Endothelial cell of umbilical vein (primary cell): ENCODE data around the gene MYH8. TPM values are rescaled to one million over a fixed set of nuclear protein-coding genes. Genes with fewer than 3 reads are reported as not detected.

ENCODE experiments used
- BruUV-seq: library from RNA; stranded (reverse); fragments of 400-500 nt; replicated peaks from 2 replicates; lab custom pipeline; 2021; lab: Mats Ljungman, UMichigan
- CTCF ChIA-PET: fragments of 300-600, 350-600 bp; sonication (Branson Sonifier 250); formaldehyde crosslinking; loops from one replicate; lab custom pipeline; 2021; ENCODE audit warnings: antibody characterized with exemption, inconsistent platforms; lab: Charles Lee
- POLR2A ChIA-PET: fragments of 300-600, 350-600 bp; sonication (Branson Sonifier 250); formaldehyde crosslinking; loops from one replicate; lab custom pipeline; 2021; ENCODE audit warnings: antibody characterized with exemption, inconsistent platforms; lab: Charles Lee
- DNase-seq: peaks from one replicate; pipeline ENCODE4 v3.0.0-alpha.2; 2011; ENCODE audit warnings: low read depth, low spot score
- FAIRE-seq: peaks from 2 replicates; lab custom pipeline; 2011; peaks lifted over from hg19 to GRCh38; lab: Jason Lieb, UNC
- H2AFZ ChIP-seq: 2 replicates; pipeline ENCODE4 v1.6.0; 2012; ENCODE audit warnings: low read depth, low read length, control low read depth, inconsistent platforms
- H3K27ac ChIP-seq: 2 replicates; pipeline ENCODE4 v1.5.1; 2011; ENCODE audit warnings: low read depth, mild to moderate bottlenecking, control low read depth, low read length, moderate library complexity; ENCODE audit not compliant: insufficient read depth
- H3K27me3 ChIP-seq, 2 experiments: 2 replicates each; pipeline versions ENCODE4 v1.6.0 to v1.6.1; 2011; ENCODE audit warnings: low read length in 2 of 2, mixed read lengths in 1 of 2; ENCODE audit not compliant: control insufficient read depth in 2 of 2, insufficient read depth in 2 of 2
- H3K36me3 ChIP-seq, 2 experiments: 2 replicates in 1 of 2; 3 replicates in 1 of 2; pipeline ENCODE4 v1.5.1; 2011; ENCODE audit warnings: low read length in 2 of 2, mild to moderate bottlenecking in 1 of 2, moderate library complexity in 1 of 2; ENCODE audit not compliant: control insufficient read depth in 2 of 2, insufficient read depth in 2 of 2; ENCODE audit errors: extremely low read depth in 1 of 2
- H3K4me1 ChIP-seq: 3 replicates; pipeline ENCODE4 v1.5.1; 2011; ENCODE audit warnings: mild to moderate bottlenecking, low read length; ENCODE audit not compliant: control insufficient read depth, insufficient read depth; ENCODE audit errors: extremely low read depth
- H3K4me2 ChIP-seq: 2 replicates; pipeline ENCODE4 v1.6.1; 2011; ENCODE audit warnings: low read length, control low read depth, mixed read lengths; ENCODE audit not compliant: insufficient read depth
- H3K4me3 ChIP-seq, 3 experiments: fragments of 200-600 bp in 1 of 3; sonication (generic), shearing (Covaris generic) in 1 of 3; replicated peaks in 1 of 3; 2 replicates each; pipeline ENCODE4 v1.5.1; 2011 to 2016; ENCODE audit warnings: control low read depth in 3 of 3, low read length in 3 of 3, mild to moderate bottlenecking in 2 of 3, inconsistent platforms in 1 of 3, low read depth in 1 of 3, moderate library complexity in 1 of 3; ENCODE audit not compliant: insufficient read depth in 1 of 3
- H3K79me2 ChIP-seq: 2 replicates; pipeline ENCODE4 v1.6.0; 2012; ENCODE audit warnings: low read length, inconsistent platforms; ENCODE audit not compliant: control insufficient read depth, insufficient read depth
- H3K9ac ChIP-seq: replicated peaks from 2 replicates; pipeline ENCODE3; 2011; ENCODE audit warnings: low read length, control low read depth; ENCODE audit not compliant: insufficient read depth; ENCODE audit errors: extremely low read depth
- H3K9me1 ChIP-seq: replicated peaks from 3 replicates; pipeline ENCODE4 v1.6.0; 2011; ENCODE audit warnings: mild to moderate bottlenecking, low read length; ENCODE audit not compliant: control insufficient read depth, insufficient read depth; ENCODE audit errors: extremely low read depth
- H3K9me3 ChIP-seq: replicated peaks from 2 replicates; pipeline ENCODE4 v1.5.1; 2012; ENCODE audit warnings: low read length, inconsistent platforms; ENCODE audit not compliant: control insufficient read depth, insufficient read depth
- H4K20me1 ChIP-seq: replicated peaks from 2 replicates; pipeline ENCODE3; 2011; ENCODE audit warnings: mild to moderate bottlenecking, low read length; ENCODE audit not compliant: control insufficient read depth, insufficient read depth; ENCODE audit errors: extremely low read depth
- EZH2 ChIP-seq: IDR thresholded peaks from 2 replicates; pipeline ENCODE4 v1.6.1; 2012; ENCODE audit warnings: borderline replicate concordance, low read depth, mild to moderate bottlenecking, moderate library complexity, low read length, inconsistent platforms; ENCODE audit not compliant: severe bottlenecking
- FOS ChIP-seq: IDR thresholded peaks from 2 replicates; pipeline ENCODE4 v1.6.1; 2011; ENCODE audit warnings: mild to moderate bottlenecking, low read length, moderate library complexity, borderline replicate concordance; ENCODE audit not compliant: insufficient read depth
- GATA2 ChIP-seq: IDR thresholded peaks from 2 replicates; pipeline ENCODE4 v1.7.0; 2011; ENCODE audit warnings: low read depth, mild to moderate bottlenecking, moderate library complexity, mixed read lengths, low read length; ENCODE audit not compliant: insufficient read length, insufficient read depth
- JUN ChIP-seq: IDR thresholded peaks from 2 replicates; pipeline ENCODE4 v1.6.1; 2011; ENCODE audit warnings: borderline replicate concordance, low read depth; ENCODE audit not compliant: insufficient read length, insufficient read depth
- MYC ChIP-seq: IDR thresholded peaks from one replicate; pipeline ENCODE4 v1.6.1; 2011; ENCODE audit warnings: mild to moderate bottlenecking, low read depth, low read length
- POLR2A ChIP-seq: IDR thresholded peaks from 2 replicates; pipeline ENCODE4 v1.6.1; 2012; ENCODE audit warnings: low read depth, mild to moderate bottlenecking, control low read depth, low read length
- POLR2AphosphoS5 ChIP-seq: IDR thresholded peaks from 2 replicates; pipeline ENCODE4 v1.6.1; 2012; ENCODE audit warnings: low read depth, mild to moderate bottlenecking, control low read depth, low read length, moderate library complexity; ENCODE audit not compliant: insufficient read depth
- dilution Hi-C: fragments of 300-500 bp; cut with MboI; formaldehyde crosslinking; loops from one replicate; pipeline ENCODE4 v1.15.0; 2019; ENCODE audit warnings: low sequenced_read_pairs; ENCODE audit not compliant: extremely low pct_ligation_motif_present
- intact Hi-C: fragments of 100-400 bp; cut with micrococcal nuclease; formaldehyde crosslinking; loops from one replicate; pipeline ENCODE4 v1.10.0; 2022
- polyA plus RNA-seq, 4 experiments: library from polyadenylated mRNA; depleted of rRNA in 3 of 4; stranded (reverse) in 3 of 4; unstranded in 1 of 4; fragments of >200 nt; gene quantifications; 2 replicates each; pipeline versions ENCODE4 v1.2.1 to v1.2.3, GENCODE V29; 2011 to 2012; ENCODE audit warnings: missing spikeins in 1 of 4
- total RNA-seq: library from RNA; stranded (reverse); gene quantifications from 2 replicates; pipeline ENCODE4 v1.2.3, GENCODE V29; 2021
- TF ChIP-seq, protein P1 (sequence below), 2 donors: IDR thresholded peaks; 1 replicate in 1 of 2; 2 replicates in 1 of 2; pipeline ENCODE4 v1.5.1; 2011; ENCODE audit warnings: low read length in 2 of 2, mild to moderate bottlenecking in 2 of 2, moderate library complexity in 2 of 2, control low read depth in 1 of 2, inconsistent platforms in 1 of 2, low read depth in 1 of 2; ENCODE audit not compliant: insufficient read depth in 1 of 2; ENCODE audit errors: extremely low read depth in 1 of 2
- TF ChIP-seq, protein P2 (sequence below): IDR thresholded peaks from 2 replicates; pipeline ENCODE4 v1.6.1; 2011; ENCODE audit not compliant: insufficient read depth, insufficient read length

Gene MYH8
- total and polyA plus RNA-seq, 2 donors (not counting 3 experiments of a cell fraction or from before 2014, with no cell fraction given): not detected

DNA sequence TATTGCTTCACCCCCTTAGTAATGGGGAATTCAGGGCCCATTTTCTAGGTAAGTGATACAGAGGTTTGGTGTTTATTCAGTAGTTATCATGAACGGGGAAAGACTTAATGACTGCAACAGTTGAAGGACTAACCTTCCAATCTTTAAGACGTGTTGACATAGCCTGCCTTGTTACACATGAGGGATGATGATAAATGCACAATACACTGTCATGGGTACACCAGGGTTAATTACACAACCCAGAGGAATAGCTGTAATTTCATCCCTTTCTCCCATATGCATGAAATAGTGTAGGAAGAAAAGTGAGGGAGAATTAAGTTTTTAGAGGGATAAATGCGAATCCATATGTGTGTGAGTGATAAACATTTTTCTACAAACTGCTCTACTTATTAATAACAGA is 37.0 kb upstream of the MYH8 start:
- no peaks in the 10 kb centered on the region for H3K27me3 ChIP-seq
- H2AFZ ChIP-seq: no peak overlapping the region
- TF ChIP-seq FOS: no peak
- TF ChIP-seq, protein P1, sequence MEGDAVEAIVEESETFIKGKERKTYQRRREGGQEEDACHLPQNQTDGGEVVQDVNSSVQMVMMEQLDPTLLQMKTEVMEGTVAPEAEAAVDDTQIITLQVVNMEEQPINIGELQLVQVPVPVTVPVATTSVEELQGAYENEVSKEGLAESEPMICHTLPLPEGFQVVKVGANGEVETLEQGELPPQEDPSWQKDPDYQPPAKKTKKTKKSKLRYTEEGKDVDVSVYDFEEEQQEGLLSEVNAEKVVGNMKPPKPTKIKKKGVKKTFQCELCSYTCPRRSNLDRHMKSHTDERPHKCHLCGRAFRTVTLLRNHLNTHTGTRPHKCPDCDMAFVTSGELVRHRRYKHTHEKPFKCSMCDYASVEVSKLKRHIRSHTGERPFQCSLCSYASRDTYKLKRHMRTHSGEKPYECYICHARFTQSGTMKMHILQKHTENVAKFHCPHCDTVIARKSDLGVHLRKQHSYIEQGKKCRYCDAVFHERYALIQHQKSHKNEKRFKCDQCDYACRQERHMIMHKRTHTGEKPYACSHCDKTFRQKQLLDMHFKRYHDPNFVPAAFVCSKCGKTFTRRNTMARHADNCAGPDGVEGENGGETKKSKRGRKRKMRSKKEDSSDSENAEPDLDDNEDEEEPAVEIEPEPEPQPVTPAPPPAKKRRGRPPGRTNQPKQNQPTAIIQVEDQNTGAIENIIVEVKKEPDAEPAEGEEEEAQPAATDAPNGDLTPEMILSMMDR (IDR thresholded peaks at IDR 0.05; ENCODE audit: extremely low read depth in 1 of 2, insufficient read depth in 1 of 2, low read depth in 1 of 2, low read length in 2 of 2): no peak
- no peak for TF ChIP-seq POLR2A
- TF ChIP-seq POLR2AphosphoS5: no peak
- TF ChIP-seq GATA2: no peak
- TF ChIP-seq EZH2: no peak
- TF ChIP-seq, protein P2, sequence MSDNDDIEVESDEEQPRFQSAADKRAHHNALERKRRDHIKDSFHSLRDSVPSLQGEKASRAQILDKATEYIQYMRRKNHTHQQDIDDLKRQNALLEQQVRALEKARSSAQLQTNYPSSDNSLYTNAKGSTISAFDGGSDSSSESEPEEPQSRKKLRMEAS: no peak
- no peak for TF ChIP-seq MYC
- TF ChIP-seq JUN: no peak
- no peaks in the 10 kb centered on the region for H3K79me2 ChIP-seq
- no peaks in the 10 kb centered on the region for H4K20me1 ChIP-seq
- H3K9ac ChIP-seq: no peak overlapping the region
- FAIRE-seq: no peak
- no peaks in the 10 kb centered on the region for H3K9me1 ChIP-seq
- POLR2A ChIA-PET: no interaction called here
- H3K36me3 ChIP-seq: no peaks in the 10 kb centered on the region
- H3K9me3 ChIP-seq: no peaks in the 10 kb centered on the region
- H3K4me1 ChIP-seq: no peaks in the 10 kb centered on the region
- CTCF ChIA-PET: no interaction called here
- DNase-seq: no peak
- H3K4me2 ChIP-seq: no peak overlapping the region
- no TSS peak for BruUV-seq
- intact Hi-C loops (no loop called here), dilution Hi-C loops (no loop called here)
- no peak overlapping the region for H3K27ac ChIP-seq
- H3K4me3 ChIP-seq: no peak overlapping the region
